Measurements from ENCODE around the gene TMEM212. TPM values are rescaled to one million over a fixed set of nuclear protein-coding genes. Genes with fewer than 3 reads are reported as not detected.

Gene TMEM212
- total RNA-seq, 1 donor from 2014 or later = not detected

GRCh38 chr3:171822431-171823106 lies 20.6 kb upstream of the TMEM212 start:
- no peak overlapping the region for H3K27ac ChIP-seq
- Mint-ChIP-seq H3K27ac (no peak overlapping the region), H3K27me3 (ENCODE audit: insufficient read depth, low read depth) (peaks cover 4% of the 10 kb centered on the region), H3K4me3 (no peak overlapping the region), H3K36me3 (no peaks in the 10 kb centered on the region), H3K9me3 (no peaks in the 10 kb centered on the region), H3K4me1 (peaks cover 26% of the 10 kb centered on the region)
- H3K9ac ChIP-seq = no peak overlapping the region
- TF ChIP-seq CTCF (IDR thresholded peaks at IDR 0.05) (no peak), EZH2 (IDR thresholded peaks at IDR 0.05) (no peak), EZH2phosphoT487 (IDR thresholded peaks at IDR 0.05) (no peak)
- no peaks in the 10 kb centered on the region for H3K36me3 ChIP-seq
- H3K9me3 ChIP-seq (ENCODE audit: low read depth) = no peaks in the 10 kb centered on the region
- H3K4me3 ChIP-seq = no peak overlapping the region
- no peak overlapping the region for H2AFZ ChIP-seq (replicated peaks)
- H3K4me1 ChIP-seq = no peaks in the 10 kb centered on the region
- no peaks in the 10 kb centered on the region for H4K20me1 ChIP-seq (ENCODE audit: low read depth)
- H3K27me3 ChIP-seq = no peaks in the 10 kb centered on the region
- H3K79me2 ChIP-seq (ENCODE audit: low read depth) = no peaks in the 10 kb centered on the region
- no peaks in the 10 kb centered on the region for H3F3A ChIP-seq (ENCODE audit: low read depth)
- no peak for DNase-seq (ENCODE audit: low spot score)
- H3K4me2 ChIP-seq = no peak overlapping the region

- H3K4me3 ChIP-seq = no peak overlapping the region
- peaks cover 4% of the 10 kb centered on the region for H3K27me3 Mint-ChIP-seq (ENCODE audit: insufficient read depth, low read depth)
- no peaks in the 10 kb centered on the region for H3K27me3 ChIP-seq
- H4K20me1 ChIP-seq (ENCODE audit: low read depth) = no peaks in the 10 kb centered on the region
- H3K27ac ChIP-seq = no peak overlapping the region
- H3K27ac Mint-ChIP-seq = no peak overlapping the region
- H3K4me3 Mint-ChIP-seq = no peak overlapping the region
- no peaks in the 10 kb centered on the region for H3K4me1 ChIP-seq
- no peak overlapping the region for H3K4me2 ChIP-seq
- no peaks in the 10 kb centered on the region for H3K9me3 ChIP-seq (ENCODE audit: low read depth)
- no peak for TF ChIP-seq EZH2phosphoT487 (IDR thresholded peaks at IDR 0.05)
- no peak for TF ChIP-seq CTCF (IDR thresholded peaks at IDR 0.05)
- TF ChIP-seq EZH2 (IDR thresholded peaks at IDR 0.05) = no peak
- no peaks in the 10 kb centered on the region for H3K36me3 ChIP-seq
- H3K4me1 Mint-ChIP-seq = peaks cover 28% of the 10 kb centered on the region
- DNase-seq (ENCODE audit: low spot score) = no peak
- H3K9me3 Mint-ChIP-seq = no peaks in the 10 kb centered on the region
- H2AFZ ChIP-seq (replicated peaks) = no peak overlapping the region
- no peaks in the 10 kb centered on the region for H3K36me3 Mint-ChIP-seq
- no peak overlapping the region for H3K9ac ChIP-seq
- H3K79me2 ChIP-seq (ENCODE audit: low read depth) = no peaks in the 10 kb centered on the region
- H3F3A ChIP-seq (ENCODE audit: low read depth) = no peaks in the 10 kb centered on the region
These were observed 19.0 kb upstream of the TMEM212 start for GRCh38 chr3:171824116-171824515.

GRCh38 chr3:171824824-171825221 lies 18.3 kb upstream of the TMEM212 start:
- Histone ChIP-seq H3K27ac (no peak overlapping the region), H3K4me3 (no peak overlapping the region), H4K20me1 (ENCODE audit: low read depth) (no peaks in the 10 kb centered on the region), H3F3A (ENCODE audit: low read depth) (no peaks in the 10 kb centered on the region), H3K9me3 (ENCODE audit: low read depth) (no peaks in the 10 kb centered on the region), H3K36me3 (no peaks in the 10 kb centered on the region), H3K4me2 (no peak overlapping the region), H3K79me2 (ENCODE audit: low read depth) (no peaks in the 10 kb centered on the region), H3K27me3 (no peaks in the 10 kb centered on the region), H3K9ac (no peak overlapping the region), H2AFZ (replicated peaks) (no peak overlapping the region), H3K4me1 (no peaks in the 10 kb centered on the region)
- Mint-ChIP-seq H3K27ac (peak overlapping the region; percentile 3), H3K36me3 (no peaks in the 10 kb centered on the region), H3K4me3 (no peak overlapping the region), H3K9me3 (no peaks in the 10 kb centered on the region), H3K4me1 (peaks cover 31% of the 10 kb centered on the region), H3K27me3 (ENCODE audit: insufficient read depth, low read depth) (peaks cover 4% of the 10 kb centered on the region)
- DNase-seq (ENCODE audit: low spot score) = no peak
- TF ChIP-seq EZH2 (IDR thresholded peaks at IDR 0.05) (no peak), EZH2phosphoT487 (IDR thresholded peaks at IDR 0.05) (no peak), CTCF (IDR thresholded peaks at IDR 0.05) (no peak)

Data from neural progenitor cell (in vitro differentiated cells).